HG03575 (cell line): ENCODE measurements around the gene DHRS4L2.
"Not testable (repeated sequence)": the region's sequence is repeated elsewhere in the genome, so short reads cannot be mapped to it uniquely, and the experiment has no call there.

Experiments used
- ATAC-seq: cut with Tn5 transposase; IDR thresholded peaks from one replicate; pipeline ENCODE4 v1.9.1; 2021; ENCODE audit not compliant: unreplicated experiment, insufficient number of reproducible peaks, low FRiP score; ENCODE audit errors: extremely low read depth

DHRS4L2 gene

GRCh38 chr14:24011051-24011450 lies 22.3 kb downstream of the DHRS4L2 start:
- no peak for ATAC-seq

GRCh38 chr14:24012726-24013273 lies 24.1 kb downstream of the DHRS4L2 start:
- ATAC-seq, result not testable (repeated sequence)

GRCh38 chr14:24013654-24014514 lies 25.2 kb downstream of the DHRS4L2 start:
- ATAC-seq, result no peak

- ATAC-seq, result not testable (repeated sequence)
Measured at GRCh38 chr14:24015745-24016144, 27.0 kb downstream of the DHRS4L2 start.

GRCh38 chr14:24018978-24019377 lies 30.2 kb downstream of the DHRS4L2 start:
- not testable (repeated sequence) for ATAC-seq

GRCh38 chr14:24019944-24020343 lies 31.2 kb downstream of the DHRS4L2 start:
- ATAC-seq, result not testable (repeated sequence)

GRCh38 chr14:24020520-24020919 lies 31.8 kb downstream of the DHRS4L2 start:
- not testable (repeated sequence) for ATAC-seq

GRCh38 chr14:24024939-24025418 lies 36.2 kb downstream of the DHRS4L2 start:
- ATAC-seq, result not testable (repeated sequence)

GRCh38 chr14:24029687-24030086 lies 41.0 kb downstream of the DHRS4L2 start:
- not testable (repeated sequence) for ATAC-seq

GRCh38 chr14:24031331-24031730 lies 42.6 kb downstream of the DHRS4L2 start:
- not testable (repeated sequence) for ATAC-seq

- ATAC-seq, result no peak
Measured at GRCh38 chr14:24032727-24033418, 44.1 kb downstream of the DHRS4L2 start.

GRCh38 chr14:24035769-24036168 lies 47.0 kb downstream of the DHRS4L2 start:
- not testable (repeated sequence) for ATAC-seq

GRCh38 chr14:24036169-24036962 lies 47.6 kb downstream of the DHRS4L2 start:
- no peak for ATAC-seq

GRCh38 chr14:24036963-24037657 lies 48.4 kb downstream of the DHRS4L2 start:
- ATAC-seq, result not testable (repeated sequence)

GRCh38 chr14:24037658-24038037 lies 48.9 kb downstream of the DHRS4L2 start:
- no peak for ATAC-seq

- no peak for ATAC-seq
Measured at GRCh38 chr14:24038686-24039085, 50.0 kb downstream of the DHRS4L2 start.

- no peak for ATAC-seq
Measured at GRCh38 chr14:24040692-24041091, 52.0 kb downstream of the DHRS4L2 start.

- ATAC-seq, result no peak
Measured at GRCh38 chr14:24042746-24043145, 54.0 kb downstream of the DHRS4L2 start.
